KMS-11 (cell line): ENCODE results near the gene GK2.

Source experiments
- H2AFZ ChIP-seq: fragments of 200-600 bp; sonication (generic); 2 replicates; pipeline ENCODE4 v1.6.1; 2016; ENCODE audit warnings: antibody characterized with exemption, mixed run types, low read depth
- H3K27ac ChIP-seq: fragments of 200-600 bp; sonication (generic); 2 replicates; pipeline ENCODE4 v1.6.1; 2016; ENCODE audit warnings: mild to moderate bottlenecking, mixed run types
- H3K27me3 ChIP-seq: fragments of 200-600 bp; sonication (generic); 2 replicates; pipeline ENCODE4 v1.6.1; 2017; ENCODE audit warnings: mild to moderate bottlenecking, low read depth, mixed run types, moderate library complexity; ENCODE audit not compliant: insufficient read depth
- H3K36me3 ChIP-seq: fragments of 200-600 bp; sonication (generic); 2 replicates; pipeline ENCODE4 v1.6.1; 2017; ENCODE audit warnings: mild to moderate bottlenecking, mixed run types; ENCODE audit not compliant: insufficient read depth
- H3K4me1 ChIP-seq: fragments of 200-600 bp; sonication (generic); 2 replicates; pipeline ENCODE4 v1.6.1; 2016; ENCODE audit warnings: mild to moderate bottlenecking, low read depth, mixed run types; ENCODE audit not compliant: poor library complexity, severe bottlenecking
- H3K4me2 ChIP-seq: fragments of 200-600 bp; sonication (generic); 2 replicates; pipeline ENCODE4 v1.7.0; 2016; ENCODE audit warnings: mild to moderate bottlenecking, mixed run types
- H3K4me3 ChIP-seq: fragments of 200-600 bp; sonication (generic); IDR thresholded peaks from 2 replicates; pipeline ENCODE4 v1.6.1; 2017; ENCODE audit warnings: low read depth, low read length, mixed read lengths; ENCODE audit not compliant: insufficient read depth
- H3K79me2 ChIP-seq: fragments of 200-600 bp; sonication (generic); 2 replicates; pipeline ENCODE4 v1.6.1; 2016; ENCODE audit warnings: low read depth, mixed run types; ENCODE audit not compliant: insufficient read depth
- H3K9ac ChIP-seq: fragments of 200-600 bp; sonication (generic); 2 replicates; pipeline ENCODE4 v1.6.1; 2016; ENCODE audit warnings: mild to moderate bottlenecking, mixed run types
- H4K20me1 ChIP-seq: fragments of 200-600 bp; sonication (generic); 2 replicates; pipeline ENCODE4 v1.6.1; 2016; ENCODE audit warnings: mild to moderate bottlenecking, mixed run types; ENCODE audit not compliant: insufficient read depth
- CTCF ChIP-seq: fragments of 200-600 bp; sonication (generic); conservative IDR thresholded peaks from 2 replicates; pipeline ENCODE4 v1.6.1; 2017; ENCODE audit warnings: low read depth, mild to moderate bottlenecking, antibody characterized with exemption, low read length, moderate library complexity, mixed read lengths

The GK2 gene

GRCh38 chr4:79413886-79414285 lies 5.9 kb upstream of the GK2 start:
- Histone ChIP-seq H4K20me1 (no peaks in the 10 kb centered on the region), H3K4me2 (no peak overlapping the region), H3K36me3 (no peaks in the 10 kb centered on the region), H3K27me3 (no peaks in the 10 kb centered on the region), H3K4me1 (no peaks in the 10 kb centered on the region), H2AFZ (no peak overlapping the region), H3K4me3 (no peak overlapping the region), H3K9ac (no peak overlapping the region), H3K79me2 (no peaks in the 10 kb centered on the region), H3K27ac (no peak overlapping the region)
- no peak for TF ChIP-seq CTCF

- Histone ChIP-seq H3K79me2 (no peaks in the 10 kb centered on the region), H3K36me3 (no peaks in the 10 kb centered on the region), H3K27ac (no peak overlapping the region)
Observed at GRCh38 chr4:79413032-79413885, 5.2 kb upstream of the GK2 start.

GRCh38 chr4:79404666-79405065 lies 3.4 kb downstream of the GK2 start:
- Histone ChIP-seq H3K79me2 (no peaks in the 10 kb centered on the region), H3K36me3 (no peaks in the 10 kb centered on the region), H2AFZ (no peak overlapping the region), H3K27me3 (no peaks in the 10 kb centered on the region), H3K4me1 (no peaks in the 10 kb centered on the region), H3K27ac (no peak overlapping the region), H3K4me2 (no peak overlapping the region), H4K20me1 (no peaks in the 10 kb centered on the region), H3K9ac (no peak overlapping the region; the same call in 1 of the 2 replicates), H3K4me3 (no peak overlapping the region)
- no peak for TF ChIP-seq CTCF

More at GRCh38 chr4:79413032-79413885, 5.2 kb upstream of the GK2 start:
- no peak overlapping the region for H2AFZ ChIP-seq
- no peaks in the 10 kb centered on the region for H3K4me1 ChIP-seq
- no peak overlapping the region for H3K9ac ChIP-seq
- H3K4me3 ChIP-seq: no peak overlapping the region
- no peaks in the 10 kb centered on the region for H3K27me3 ChIP-seq
- no peak overlapping the region for H3K4me2 ChIP-seq
- H4K20me1 ChIP-seq: no peaks in the 10 kb centered on the region
- TF ChIP-seq CTCF: no peak

GRCh38 chr4:79403356-79403755 lies 4.7 kb downstream of the GK2 start:
- H4K20me1 ChIP-seq: no peaks in the 10 kb centered on the region
- H3K27ac ChIP-seq: no peak overlapping the region
- no peak overlapping the region for H3K9ac ChIP-seq
- no peaks in the 10 kb centered on the region for H3K79me2 ChIP-seq
- no peaks in the 10 kb centered on the region for H3K4me1 ChIP-seq
- TF ChIP-seq CTCF: no peak
- no peak overlapping the region for H2AFZ ChIP-seq
- H3K4me2 ChIP-seq: no peak overlapping the region
- no peaks in the 10 kb centered on the region for H3K27me3 ChIP-seq
- H3K4me3 ChIP-seq: no peak overlapping the region
- no peaks in the 10 kb centered on the region for H3K36me3 ChIP-seq
